Transverse colon (tissue), 4 donors: ENCODE results near the gene HMGCS2. TPM values are rescaled to one million over a fixed set of nuclear protein-coding genes. Genes with fewer than 3 reads are reported as not detected.
"Not testable (repeated sequence)": the region's sequence is repeated elsewhere in the genome, so short reads cannot be mapped to it uniquely, and the experiment has no call there.

Experiments used
- DNase-seq: peaks from one replicate; pipeline ENCODE4 v3.0.0-alpha.2; 2019
- H3K27ac ChIP-seq, 4 donors: fragments of 200-600 bp; sonication (generic); 2 replicates each; pipeline ENCODE4 v1.5.1; 2016 to 2018; ENCODE audit warnings: inconsistent platforms in 4 of 4
- H3K27me3 ChIP-seq: fragments of 200-600 bp; sonication (generic); 2 replicates; pipeline ENCODE4 v1.5.1; 2017; ENCODE audit warnings: inconsistent platforms
- H3K36me3 ChIP-seq, 4 donors: fragments of 200-600 bp; sonication (generic); 2 replicates each; pipeline ENCODE4 v1.5.1; 2017 to 2019; ENCODE audit warnings: inconsistent platforms in 4 of 4
- H3K4me1 ChIP-seq, 4 donors: fragments of 200-600 bp; sonication (generic); 2 replicates each; pipeline ENCODE4 v1.5.1; 2017 to 2020; ENCODE audit warnings: inconsistent platforms in 4 of 4
- H3K4me3 ChIP-seq, 4 donors: fragments of 200-600 bp; sonication (generic); 1 replicate in 1 of 4; 2 replicates in 3 of 4; pipeline versions ENCODE4 v1.5.1 to v1.6.1; 2017 to 2019; ENCODE audit warnings: inconsistent platforms in 4 of 4
- H3K9me3 ChIP-seq, 2 donors: fragments of 200-600 bp; sonication (generic); 2 replicates each; pipeline ENCODE4 v1.5.1; 2017 to 2019; ENCODE audit warnings: inconsistent platforms in 2 of 2
- CTCF ChIP-seq, 5 experiments: fragments of 200-600 bp in 3 of 5; fragments of 450-650 bp in 2 of 5; sonication (generic) in 3 of 5; IDR thresholded peaks; 1 replicate in 2 of 5; 2 replicates in 3 of 5; pipeline ENCODE4 v1.5.1; 2016 to 2017; ENCODE audit warnings: antibody characterized with exemption in 5 of 5, inconsistent platforms in 3 of 5, mild to moderate bottlenecking in 2 of 5, moderate library complexity in 1 of 5
- EP300 ChIP-seq: sonication (generic); formaldehyde crosslinking; IDR thresholded peaks from one replicate; pipeline ENCODE4 v1.6.1; 2017; ENCODE audit warnings: antibody characterized with exemption, low read depth
- POLR2A ChIP-seq: fragments of 450-650 bp; IDR thresholded peaks from one replicate; pipeline ENCODE4 v1.6.1; 2016; ENCODE audit warnings: antibody characterized with exemption, mild to moderate bottlenecking, moderate library complexity
- POLR2AphosphoS5 ChIP-seq, 3 donors: sonication (generic); formaldehyde crosslinking; IDR thresholded peaks; one replicate each; pipeline ENCODE4 v1.6.1; 2016; ENCODE audit warnings: antibody characterized with exemption in 3 of 3
- WGBS, 2 donors: methylation state at CpG; one replicate each; pipeline ENCODE4 v1.1.5; 2018; ENCODE audit warnings: low coverage in 1 of 2; 5-methylcytosine and 5-hydroxymethylcytosine counted together
- in situ Hi-C, 4 donors: fragments of 200-750 bp; cut with MboI; loops; one replicate each; pipeline versions ENCODE4 v1.15.0 to v1.15.1; 2017; ENCODE audit warnings: low sequenced_read_pairs in 3 of 4, low pct_ligation_motif_present in 1 of 4, low pct_unique_long_range_greater_than_20kb in 1 of 4
- intact Hi-C: fragments of 100-400 bp; cut with DNase I; formaldehyde crosslinking; loops from one replicate; pipeline ENCODE4 v1.15.1; 2023; ENCODE audit warnings: low total_unique reads
- total RNA-seq, 4 donors: library from RNA; depleted of rRNA; stranded (reverse); fragments of >200 nt; gene quantifications; one replicate each; pipeline ENCODE4 v1.1.0, GENCODE V29; 2016

The HMGCS2 gene
- total RNA-seq, 4 donors from 2014 or later, result 24.7 to 1,050 (median 278) TPM

- Histone ChIP-seq H3K27ac (peak within 1 kb of the TSS; percentile 41 to 81 (median 68)), H3K36me3 (no peaks in the 10 kb centered on the region), H3K27me3 (peaks cover 18% of the 10 kb centered on the region), H3K9me3 (no peaks in the 10 kb centered on the region), H3K4me1 (peaks cover 5 to 27% (median 17%) of the 10 kb centered on the region in 4 donors), H3K4me3 (peak within 1 kb of the TSS; percentile 28 to 62 (median 41))
- intact Hi-C loops (no loop called here), in situ Hi-C loops (no loop called here)
- TF ChIP-seq CTCF (IDR thresholded peaks at IDR 0.05) (no peak), POLR2AphosphoS5 (IDR thresholded peaks at IDR 0.05) (peak; percentile 38 to 75 (median 38))
- WGBS, 2 donors, result 1% methylated on average over 27 of the region's 27 CpGs; no CpG with 5 or more reads in 1 of the 2 donors
- DNase-seq, result peak; percentile 60
These were observed 56.8 kb downstream of the HMGCS2 start, which contains the start of gene PHGDH for GRCh38 chr1:119711804-119712341. TSS of gene PHGDH (plus strand) at chr1:119711934. CDS start at chr1:119712023, 89 bp downstream.

- H3K9me3 ChIP-seq, intact Hi-C loops, H3K36me3 ChIP-seq, in situ Hi-C loops, DNase-seq: not testable (repeated sequence)
- H3K4me1 ChIP-seq, result peaks cover 5 to 27% (median 17%) of the 10 kb centered on the region in 4 donors
- peak overlapping the region; percentile 28 to 62 (median 41) for H3K4me3 ChIP-seq
- 13 to 14% methylated on average over 7 to 8 of the region's 10 CpGs for WGBS, 2 donors
- H3K27ac ChIP-seq, result peak overlapping the region in 2 of 4 donors; percentile 63 to 81
- peaks cover 18% of the 10 kb centered on the region for H3K27me3 ChIP-seq
These were observed 57.3 kb downstream of the HMGCS2 start for GRCh38 chr1:119711356-119711803.

- H3K4me3 ChIP-seq, H3K4me1 ChIP-seq, H3K9me3 ChIP-seq, H3K27me3 ChIP-seq, intact Hi-C loops, H3K27ac ChIP-seq, DNase-seq, in situ Hi-C loops, H3K36me3 ChIP-seq: not testable (repeated sequence)
- 85 to 86% methylated on average over 3 to 6 of the region's 6 CpGs for WGBS, 2 donors
These were observed 62.1 kb downstream of the HMGCS2 start for GRCh38 chr1:119706599-119706998.

- DNase-seq, result no peak
- Histone ChIP-seq H3K4me1 (no peaks in the 10 kb centered on the region), H3K27ac (no peak overlapping the region), H3K27me3 (no peaks in the 10 kb centered on the region), H3K36me3 (no peaks in the 10 kb centered on the region), H3K4me3 (no peak overlapping the region), H3K9me3 (peaks cover 9% of the 10 kb centered on the region in 2 donors)
- in situ Hi-C loops, result no loop called here
- intact Hi-C loops, result no loop called here
- TF ChIP-seq CTCF (IDR thresholded peaks at IDR 0.05), result no peak
- TF ChIP-seq POLR2AphosphoS5 (IDR thresholded peaks at IDR 0.05), result no peak
- TF ChIP-seq EP300, result no peak
- TF ChIP-seq POLR2A, result no peak
- 87 to 90% methylated on average over 5 to 6 of the region's 6 CpGs for whole genome bisulfite sequencing, 2 donors
These were observed 64.8 kb downstream of the HMGCS2 start for GRCh38 chr1:119703666-119704450.

- TF ChIP-seq EP300 (no peak), POLR2A (no peak), CTCF (IDR thresholded peaks at IDR 0.05) (no peak)
- Histone ChIP-seq H3K27ac (no peak overlapping the region), H3K36me3 (no peaks in the 10 kb centered on the region), H3K27me3 (no peaks in the 10 kb centered on the region), H3K9me3 (peaks cover 9% of the 10 kb centered on the region in 2 donors), H3K4me1 (no peaks in the 10 kb centered on the region), H3K4me3 (no peak overlapping the region)
- DNase-seq, result no peak
- in situ Hi-C loops, result no loop called here
- intact Hi-C loops, result no loop called here
- 79 to 80% methylated on average over 1 to 2 of the region's 2 CpGs for WGBS, 2 donors
These were observed 66.3 kb downstream of the HMGCS2 start for GRCh38 chr1:119702384-119702783.
